Stomach smooth muscle (tissue), 2 donors: Measurements from ENCODE around the gene NXPE4.
"Not testable (repeated sequence)": the region's sequence is repeated elsewhere in the genome, so short reads cannot be mapped to it uniquely, and the experiment has no call there.

ENCODE experiments used
- H3K27ac ChIP-seq: one replicate; pipeline ENCODE4 v1.7.0; 2013; ENCODE audit warnings: mild to moderate bottlenecking, low read length, inconsistent platforms
- H3K27me3 ChIP-seq, 2 donors: one replicate each; pipeline ENCODE4 v1.7.0; 2013; ENCODE audit warnings: low read length in 2 of 2; ENCODE audit not compliant: insufficient read depth in 2 of 2, control insufficient read depth in 1 of 2
- H3K36me3 ChIP-seq, 2 donors: one replicate each; pipeline ENCODE4 v1.7.0; 2013; ENCODE audit warnings: low read length in 2 of 2; ENCODE audit not compliant: control insufficient read depth in 2 of 2, insufficient read depth in 2 of 2
- H3K4me1 ChIP-seq: one replicate; pipeline ENCODE4 v1.7.0; 2013; ENCODE audit warnings: low read length; ENCODE audit not compliant: control insufficient read depth, insufficient read depth
- H3K4me3 ChIP-seq, 2 donors: one replicate each; pipeline ENCODE4 v1.7.0; 2013; ENCODE audit warnings: low read length in 2 of 2
- H3K9ac ChIP-seq, 2 donors: one replicate each; pipeline ENCODE4 v1.7.0; 2013; ENCODE audit warnings: low read length in 2 of 2, mild to moderate bottlenecking in 1 of 2
- H3K9me3 ChIP-seq, 2 donors: one replicate each; pipeline ENCODE4 v1.7.0; 2013; ENCODE audit warnings: low read length in 2 of 2; ENCODE audit not compliant: control insufficient read depth in 2 of 2
- donor health status: healthy.
- donor health status: Pancreatic carcinoma.

NXPE4 gene

GRCh38 chr11:114618139-114618538, 22.6 kb upstream of the NXPE4 start:
- no peaks in the 10 kb centered on the region for H3K27me3 ChIP-seq
- no peaks in the 10 kb centered on the region for H3K4me1 ChIP-seq
- H3K36me3 ChIP-seq = no peaks in the 10 kb centered on the region
- H3K4me3 ChIP-seq = no peak overlapping the region
- no peaks in the 10 kb centered on the region for H3K9me3 ChIP-seq
- H3K27ac ChIP-seq = no peak overlapping the region
- no peak overlapping the region for H3K9ac ChIP-seq

- Histone ChIP-seq H3K27me3 (no peaks in the 10 kb centered on the region), H3K36me3 (no peaks in the 10 kb centered on the region), H3K9ac (no peak overlapping the region), H3K9me3 (no peaks in the 10 kb centered on the region), H3K4me3 (no peak overlapping the region), H3K27ac (no peak overlapping the region), H3K4me1 (no peaks in the 10 kb centered on the region)
Observed at GRCh38 chr11:114617157-114618124, 21.9 kb upstream of the NXPE4 start.

- Histone ChIP-seq H3K36me3 (no peaks in the 10 kb centered on the region), H3K9ac (no peak overlapping the region), H3K4me1 (no peaks in the 10 kb centered on the region), H3K9me3 (no peaks in the 10 kb centered on the region), H3K27me3 (no peaks in the 10 kb centered on the region), H3K4me3 (no peak overlapping the region), H3K27ac (no peak overlapping the region)
Observed at GRCh38 chr11:114616516-114616915, 20.9 kb upstream of the NXPE4 start.

- Histone ChIP-seq H3K9me3 (no peaks in the 10 kb centered on the region), H3K27me3 (no peaks in the 10 kb centered on the region), H3K4me3 (no peak overlapping the region), H3K9ac (no peak overlapping the region), H3K27ac (no peak overlapping the region), H3K36me3 (no peaks in the 10 kb centered on the region), H3K4me1 (no peaks in the 10 kb centered on the region)
Observed at GRCh38 chr11:114615448-114616361, 20.1 kb upstream of the NXPE4 start.

GRCh38 chr11:114614127-114614720, 18.6 kb upstream of the NXPE4 start:
- no peak overlapping the region for H3K27ac ChIP-seq
- no peak overlapping the region for H3K4me3 ChIP-seq
- H3K27me3 ChIP-seq = no peaks in the 10 kb centered on the region
- no peaks in the 10 kb centered on the region for H3K9me3 ChIP-seq
- no peaks in the 10 kb centered on the region for H3K36me3 ChIP-seq
- no peak overlapping the region for H3K9ac ChIP-seq
- H3K4me1 ChIP-seq = no peaks in the 10 kb centered on the region

- H3K9me3 ChIP-seq, H3K27me3 ChIP-seq, H3K36me3 ChIP-seq, H3K9ac ChIP-seq, H3K4me1 ChIP-seq, H3K27ac ChIP-seq, H3K4me3 ChIP-seq: not testable (repeated sequence)
Observed at GRCh38 chr11:114613094-114613493, 17.5 kb upstream of the NXPE4 start.

GRCh38 chr11:114612686-114613085, 17.1 kb upstream of the NXPE4 start:
- Histone ChIP-seq H3K4me3 (no peak overlapping the region), H3K9me3 (no peaks in the 10 kb centered on the region), H3K27ac (no peak overlapping the region), H3K36me3 (no peaks in the 10 kb centered on the region), H3K4me1 (no peaks in the 10 kb centered on the region), H3K27me3 (no peaks in the 10 kb centered on the region), H3K9ac (no peak overlapping the region)

- not testable (repeated sequence) for H3K9me3 ChIP-seq, H3K4me3 ChIP-seq, H3K4me1 ChIP-seq, H3K27me3 ChIP-seq, H3K36me3 ChIP-seq, H3K27ac ChIP-seq, H3K9ac ChIP-seq
Observed at GRCh38 chr11:114612199-114612598, 16.6 kb upstream of the NXPE4 start.

GRCh38 chr11:114610984-114611944, 15.7 kb upstream of the NXPE4 start:
- Histone ChIP-seq H3K4me1 (no peaks in the 10 kb centered on the region), H3K36me3 (no peaks in the 10 kb centered on the region), H3K4me3 (no peak overlapping the region), H3K9ac (no peak overlapping the region), H3K27me3 (no peaks in the 10 kb centered on the region), H3K9me3 (no peaks in the 10 kb centered on the region), H3K27ac (no peak overlapping the region)

GRCh38 chr11:114610550-114610949, 15.0 kb upstream of the NXPE4 start:
- no peaks in the 10 kb centered on the region for H3K36me3 ChIP-seq
- H3K4me3 ChIP-seq = no peak overlapping the region
- H3K9me3 ChIP-seq = no peaks in the 10 kb centered on the region
- H3K9ac ChIP-seq = no peak overlapping the region
- no peaks in the 10 kb centered on the region for H3K4me1 ChIP-seq
- no peaks in the 10 kb centered on the region for H3K27me3 ChIP-seq
- H3K27ac ChIP-seq = no peak overlapping the region
